ENCODE measurements around the gene REEP2. TPM values are rescaled to one million over a fixed set of nuclear protein-coding genes. Genes with fewer than 3 reads are reported as not detected.

REEP2 gene
- total and polyA plus RNA-seq, 2 experiments from 2014 or later: 5.0 to 8.6 TPM

DNA sequence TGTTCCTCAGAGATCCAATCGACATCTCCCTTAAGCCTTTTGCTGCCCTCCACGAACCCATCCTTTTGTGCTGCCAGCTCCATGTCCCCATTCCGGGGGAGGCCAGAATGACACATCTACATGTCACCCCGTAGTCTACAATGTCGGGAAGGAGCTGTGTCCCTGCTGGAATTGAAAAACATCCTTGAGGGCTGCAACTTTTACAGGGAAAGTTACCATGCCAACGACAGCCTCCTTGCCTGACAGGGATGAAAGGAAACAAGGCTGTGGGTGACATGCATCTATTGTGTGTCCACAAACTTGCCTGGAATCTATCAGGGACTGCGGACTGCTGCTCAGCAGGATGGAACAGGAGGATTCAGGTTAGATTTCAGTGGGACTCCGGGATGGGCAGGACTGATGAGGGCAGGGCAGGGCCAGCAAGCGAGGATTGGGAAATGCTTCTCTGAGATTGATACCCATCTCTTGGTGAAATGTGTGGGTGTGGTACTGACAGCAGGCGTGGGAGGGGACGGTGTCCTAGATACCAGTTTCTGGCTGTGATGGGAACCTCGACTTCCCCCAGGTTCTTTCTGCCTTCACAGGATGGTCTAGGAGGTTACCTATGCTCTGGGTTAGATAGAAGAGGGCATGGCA is 51.9 kb downstream of the REEP2 start:
- Histone ChIP-seq H3K4me1 (ENCODE audit: insufficient read depth) (peaks cover 46% of the 10 kb centered on the region), H3K36me3 (ENCODE audit: low read depth) (no peaks in the 10 kb centered on the region), H4K20me1 (ENCODE audit: insufficient read depth) (no peaks in the 10 kb centered on the region), H3K4me2 (ENCODE audit: unreplicated experiment) (peak overlapping the region; percentile 75), H3K9ac (no peak overlapping the region), H3K27ac (no peak overlapping the region), H2AFZ (no peak overlapping the region), H3K79me2 (ENCODE audit: insufficient read depth) (no peaks in the 10 kb centered on the region), H3F3A (ENCODE audit: insufficient read depth) (peaks cover 22% of the 10 kb centered on the region; the same call in 1 of the 2 replicates), H3K27me3 (replicated peaks; ENCODE audit: insufficient read depth) (no peaks in the 10 kb centered on the region), H3K9me2 (ENCODE audit: insufficient read depth) (no peaks in the 10 kb centered on the region), H3K9me3 (ENCODE audit: low read depth) (no peaks in the 10 kb centered on the region), H3K4me3 (peak overlapping the region; percentile 77; the same call in 1 of the 2 replicates)
- no peak for TF ChIP-seq EZH2phosphoT487 (IDR thresholded peaks at IDR 0.05; ENCODE audit: insufficient read depth, low read depth)
- TF ChIP-seq EZH2 (IDR thresholded peaks at IDR 0.05; ENCODE audit: insufficient read depth, poor library complexity, severe bottlenecking): no peak
- WGBS, 2 experiments (ENCODE audit: low coverage in 1 of 2, low lambda C conversion rate in 2 of 2, missing lambda C conversion rate in 2 of 2): 74% methylated on average over 12 of the region's 12 CpGs
- in situ Hi-C loops (cut with MboI): no loop called here
- no peak for DNase-seq

DNA sequence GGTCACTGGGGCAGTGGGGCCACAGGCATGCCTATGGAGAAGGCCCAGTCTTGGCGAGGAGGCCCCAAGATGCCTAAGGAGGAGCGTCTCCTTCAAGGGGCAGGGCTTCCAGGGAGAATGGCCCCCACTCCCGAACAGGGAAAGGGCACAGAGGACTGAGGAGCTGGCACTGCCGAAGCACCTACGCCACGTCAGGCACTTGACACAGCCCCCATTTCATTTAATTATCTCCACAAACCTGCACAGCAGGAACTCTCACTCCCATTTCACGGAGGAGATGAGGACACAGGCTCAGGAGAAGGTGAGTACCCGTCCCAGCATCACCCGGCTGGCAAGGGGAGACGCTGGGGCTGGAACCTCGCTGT is 52.4 kb downstream of the REEP2 start:
- peak overlapping the region; percentile 75 for H3K4me2 ChIP-seq (ENCODE audit: unreplicated experiment)
- H3K4me3 ChIP-seq: peak overlapping the region; percentile 77
- no peaks in the 10 kb centered on the region for H3K79me2 ChIP-seq (ENCODE audit: insufficient read depth)
- H3K9me3 ChIP-seq (ENCODE audit: low read depth): no peaks in the 10 kb centered on the region
- in situ Hi-C loops (cut with MboI): no loop called here
- H4K20me1 ChIP-seq (ENCODE audit: insufficient read depth): no peaks in the 10 kb centered on the region
- peaks cover 46% of the 10 kb centered on the region for H3K4me1 ChIP-seq (ENCODE audit: insufficient read depth)
- H3K36me3 ChIP-seq (ENCODE audit: low read depth): no peaks in the 10 kb centered on the region
- no peak overlapping the region for H3K27ac ChIP-seq
- H3K27me3 ChIP-seq (replicated peaks; ENCODE audit: insufficient read depth): no peaks in the 10 kb centered on the region
- TF ChIP-seq EZH2phosphoT487 (IDR thresholded peaks at IDR 0.05; ENCODE audit: insufficient read depth, low read depth) (no peak), EZH2 (IDR thresholded peaks at IDR 0.05; ENCODE audit: insufficient read depth, poor library complexity, severe bottlenecking) (no peak)
- H3K9me2 ChIP-seq (ENCODE audit: insufficient read depth): no peaks in the 10 kb centered on the region
- DNase-seq: no peak
- H2AFZ ChIP-seq: peak overlapping the region; percentile 81
- 37 to 43% methylated on average over 11 of the region's 11 CpGs for WGBS, 2 experiments (ENCODE audit: low coverage in 1 of 2, low lambda C conversion rate in 2 of 2, missing lambda C conversion rate in 2 of 2)
- peak overlapping the region; percentile 69 for H3K9ac ChIP-seq
- H3F3A ChIP-seq (ENCODE audit: insufficient read depth): peaks cover 23% of the 10 kb centered on the region; the same call in 1 of the 2 replicates

DNA sequence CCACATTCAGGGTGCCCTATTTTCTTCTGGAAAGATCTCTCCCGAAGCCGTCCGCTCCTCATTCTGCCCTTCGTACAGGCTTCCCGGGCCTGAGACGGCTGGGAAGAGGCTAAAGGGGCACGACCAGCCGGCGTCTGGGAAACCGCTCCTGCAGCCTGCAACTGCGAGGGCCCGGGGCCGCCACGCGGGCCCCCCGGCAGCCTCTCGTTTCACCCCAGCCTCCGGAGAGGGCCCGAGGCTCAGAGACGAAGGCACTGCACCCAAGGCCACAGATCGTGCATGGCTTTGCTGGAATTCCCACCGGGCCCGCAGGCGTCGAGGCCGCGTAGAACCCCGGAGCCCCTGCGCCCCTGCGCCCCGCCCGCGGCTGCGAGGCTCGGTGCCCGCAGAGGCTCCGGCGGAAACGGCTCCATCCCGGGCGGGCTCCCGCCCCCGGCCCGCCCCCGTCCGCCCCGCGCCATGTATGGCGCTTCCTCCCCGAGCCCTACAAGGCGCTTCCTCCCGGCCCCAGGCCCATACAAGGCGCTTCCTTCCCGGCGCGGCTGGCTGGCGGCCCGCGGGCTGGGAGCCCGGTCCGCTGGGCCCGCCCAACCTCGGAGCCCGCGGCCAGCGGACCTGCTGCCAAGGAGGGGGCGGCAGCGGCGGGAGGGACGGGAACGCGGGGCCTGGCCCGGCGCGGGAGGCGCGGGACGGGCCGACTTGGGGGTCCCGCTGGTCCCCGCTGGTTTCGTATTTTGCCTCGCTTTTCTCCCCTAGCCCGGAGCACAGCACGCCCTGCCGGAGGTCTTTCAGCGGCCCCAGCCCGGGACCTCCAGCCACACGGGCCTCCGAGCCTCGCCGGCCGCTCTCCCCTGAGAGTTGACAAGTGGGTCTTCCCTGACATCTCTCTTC is 53.1 kb downstream of the REEP2 start:
- no peaks in the 10 kb centered on the region for H4K20me1 ChIP-seq (ENCODE audit: insufficient read depth)
- peak overlapping the region; percentile 97 for H3K4me2 ChIP-seq (ENCODE audit: unreplicated experiment)
- TF ChIP-seq EZH2 (IDR thresholded peaks at IDR 0.05; ENCODE audit: insufficient read depth, poor library complexity, severe bottlenecking) (no peak), EZH2phosphoT487 (IDR thresholded peaks at IDR 0.05; ENCODE audit: insufficient read depth, low read depth) (no peak)
- H3K9me2 ChIP-seq (ENCODE audit: insufficient read depth): no peaks in the 10 kb centered on the region
- peaks cover 18% of the 10 kb centered on the region; the same call in 1 of the 2 replicates for H3F3A ChIP-seq (ENCODE audit: insufficient read depth)
- DNase-seq: peak; percentile 97
- H3K27me3 ChIP-seq (replicated peaks; ENCODE audit: insufficient read depth): no peaks in the 10 kb centered on the region
- no peaks in the 10 kb centered on the region for H3K79me2 ChIP-seq (ENCODE audit: insufficient read depth)
- WGBS, 2 experiments (ENCODE audit: low coverage in 1 of 2, low lambda C conversion rate in 2 of 2, missing lambda C conversion rate in 2 of 2): 4 to 7% methylated on average over 41 to 64 of the region's 93 CpGs
- no peak overlapping the region for H3K27ac ChIP-seq
- H2AFZ ChIP-seq: peak overlapping the region; percentile 81
- no peaks in the 10 kb centered on the region for H3K9me3 ChIP-seq (ENCODE audit: low read depth)
- H3K4me3 ChIP-seq: peak overlapping the region; percentile 77
- H3K36me3 ChIP-seq (ENCODE audit: low read depth): no peaks in the 10 kb centered on the region
- peaks cover 41% of the 10 kb centered on the region for H3K4me1 ChIP-seq (ENCODE audit: insufficient read depth)
- in situ Hi-C loops (cut with MboI): no loop called here
- H3K9ac ChIP-seq: peak overlapping the region; percentile 81

- Histone ChIP-seq H3K9me3 (ENCODE audit: low read depth) (no peaks in the 10 kb centered on the region), H3K4me3 (peak overlapping the region; percentile 77), H3K79me2 (ENCODE audit: insufficient read depth) (no peaks in the 10 kb centered on the region), H3K4me1 (ENCODE audit: insufficient read depth) (peaks cover 40% of the 10 kb centered on the region), H3F3A (ENCODE audit: insufficient read depth) (peaks cover 14% of the 10 kb centered on the region; the same call in 1 of the 2 replicates), H3K27ac (no peak overlapping the region), H2AFZ (peak overlapping the region; percentile 78), H3K36me3 (ENCODE audit: low read depth) (no peaks in the 10 kb centered on the region), H3K4me2 (ENCODE audit: unreplicated experiment) (peak overlapping the region; percentile 97), H4K20me1 (ENCODE audit: insufficient read depth) (no peaks in the 10 kb centered on the region), H3K9me2 (ENCODE audit: insufficient read depth) (no peaks in the 10 kb centered on the region), H3K27me3 (replicated peaks; ENCODE audit: insufficient read depth) (no peaks in the 10 kb centered on the region), H3K9ac (peak overlapping the region; percentile 81)
- WGBS, 2 experiments (ENCODE audit: low coverage in 1 of 2, low lambda C conversion rate in 2 of 2, missing lambda C conversion rate in 2 of 2): 15 to 26% methylated on average over 10 of the region's 10 CpGs
- TF ChIP-seq EZH2phosphoT487 (IDR thresholded peaks at IDR 0.05; ENCODE audit: insufficient read depth, low read depth): no peak
- no peak for TF ChIP-seq EZH2 (IDR thresholded peaks at IDR 0.05; ENCODE audit: insufficient read depth, poor library complexity, severe bottlenecking)
- DNase-seq: no peak
- in situ Hi-C loops (cut with MboI): no loop called here
Observed at GRCh38 chr5:138492560-138493045, 53.7 kb downstream of the REEP2 start.
